Measurements from ENCODE around the gene MYO18B. TPM values are rescaled to one million over a fixed set of nuclear protein-coding genes. Genes with fewer than 3 reads are reported as not detected.

Gene MYO18B
- total RNA-seq, 1 experiment from 2014 or later, result not detected

- no peak for DNase-seq
- H3K4me3 ChIP-seq (ENCODE audit: low read length), result no peak overlapping the region
- H3K4me2 ChIP-seq (ENCODE audit: low read length), result no peak overlapping the region
- H3K27me3 ChIP-seq (ENCODE audit: low read length), result no peaks in the 10 kb centered on the region
- BruUV-seq (replicated peaks), result no TSS peak
- no peak for ATAC-seq
- ChIA-PET CTCF (interaction anchor here (0.7 kb wide), 1 partner anchor 485 kb away, joined by 4 read pairs; no protein-coding TSS in a partner anchor), POLR2A (ENCODE audit: unreplicated experiment) (no interaction called here)
- intact Hi-C loops (cut with micrococcal nuclease), result no loop called here
- H3K27ac ChIP-seq (ENCODE audit: low read length), result no peak overlapping the region
- H3K4me1 ChIP-seq (ENCODE audit: insufficient read depth, low read length), result no peaks in the 10 kb centered on the region
- no peaks in the 10 kb centered on the region for H4K20me1 ChIP-seq (ENCODE audit: low read length)
- no peaks in the 10 kb centered on the region for H3K9me3 ChIP-seq (ENCODE audit: low read length)
- H3K79me2 ChIP-seq (ENCODE audit: low read length), result no peaks in the 10 kb centered on the region
- TF ChIP-seq EZH2 (IDR thresholded peaks at IDR 0.05; ENCODE audit: low read length, unreplicated experiment), result no peak
- no peak for TF ChIP-seq EZH2phosphoT487 (IDR thresholded peaks at IDR 0.05; ENCODE audit: borderline replicate concordance, low read length)
- TF ChIP-seq, protein P1, sequence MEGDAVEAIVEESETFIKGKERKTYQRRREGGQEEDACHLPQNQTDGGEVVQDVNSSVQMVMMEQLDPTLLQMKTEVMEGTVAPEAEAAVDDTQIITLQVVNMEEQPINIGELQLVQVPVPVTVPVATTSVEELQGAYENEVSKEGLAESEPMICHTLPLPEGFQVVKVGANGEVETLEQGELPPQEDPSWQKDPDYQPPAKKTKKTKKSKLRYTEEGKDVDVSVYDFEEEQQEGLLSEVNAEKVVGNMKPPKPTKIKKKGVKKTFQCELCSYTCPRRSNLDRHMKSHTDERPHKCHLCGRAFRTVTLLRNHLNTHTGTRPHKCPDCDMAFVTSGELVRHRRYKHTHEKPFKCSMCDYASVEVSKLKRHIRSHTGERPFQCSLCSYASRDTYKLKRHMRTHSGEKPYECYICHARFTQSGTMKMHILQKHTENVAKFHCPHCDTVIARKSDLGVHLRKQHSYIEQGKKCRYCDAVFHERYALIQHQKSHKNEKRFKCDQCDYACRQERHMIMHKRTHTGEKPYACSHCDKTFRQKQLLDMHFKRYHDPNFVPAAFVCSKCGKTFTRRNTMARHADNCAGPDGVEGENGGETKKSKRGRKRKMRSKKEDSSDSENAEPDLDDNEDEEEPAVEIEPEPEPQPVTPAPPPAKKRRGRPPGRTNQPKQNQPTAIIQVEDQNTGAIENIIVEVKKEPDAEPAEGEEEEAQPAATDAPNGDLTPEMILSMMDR (conservative IDR thresholded peaks at IDR 0.05; ENCODE audit: low read depth, low read length), result no peak
- H2AFZ ChIP-seq (ENCODE audit: low read length), result no peak overlapping the region
- no peak overlapping the region for H3K9ac ChIP-seq (ENCODE audit: low read length)
- H3K9me2 ChIP-seq (replicated peaks; ENCODE audit: low read length), result no peaks in the 10 kb centered on the region
- no peaks in the 10 kb centered on the region for H3K36me3 ChIP-seq (ENCODE audit: low read depth, low read length)
- no peaks in the 10 kb centered on the region for H3F3A ChIP-seq (ENCODE audit: low read length, unreplicated experiment)
Observed at GRCh38 chr22:25878933-25879332, 136.9 kb downstream of the MYO18B start.

- H3K9me3 ChIP-seq (ENCODE audit: low read length), result no peaks in the 10 kb centered on the region
- no peak overlapping the region for H3K27ac ChIP-seq (ENCODE audit: low read length)
- H3K36me3 ChIP-seq (ENCODE audit: low read depth, low read length), result no peaks in the 10 kb centered on the region
- H3K4me1 ChIP-seq (ENCODE audit: insufficient read depth, low read length), result no peaks in the 10 kb centered on the region
- no peak overlapping the region for H3K9ac ChIP-seq (ENCODE audit: low read length)
- no peak overlapping the region for H3K4me2 ChIP-seq (ENCODE audit: low read length)
- ATAC-seq, result no peak
- intact Hi-C loops (cut with micrococcal nuclease), result no loop called here
- ChIA-PET CTCF (no interaction called here), POLR2A (ENCODE audit: unreplicated experiment) (no interaction called here)
- H3K79me2 ChIP-seq (ENCODE audit: low read length), result no peaks in the 10 kb centered on the region
- TF ChIP-seq, protein P1 (conservative IDR thresholded peaks at IDR 0.05; ENCODE audit: low read depth, low read length), result no peak
- no peak for TF ChIP-seq EZH2 (IDR thresholded peaks at IDR 0.05; ENCODE audit: low read length, unreplicated experiment)
- no peak for TF ChIP-seq EZH2phosphoT487 (IDR thresholded peaks at IDR 0.05; ENCODE audit: borderline replicate concordance, low read length)
- no peaks in the 10 kb centered on the region for H4K20me1 ChIP-seq (ENCODE audit: low read length)
- no peaks in the 10 kb centered on the region for H3K9me2 ChIP-seq (replicated peaks; ENCODE audit: low read length)
- no peak overlapping the region for H2AFZ ChIP-seq (ENCODE audit: low read length)
- H3F3A ChIP-seq (ENCODE audit: low read length, unreplicated experiment), result no peaks in the 10 kb centered on the region
- no peak for DNase-seq
- H3K4me3 ChIP-seq (ENCODE audit: low read length), result no peak overlapping the region
- BruUV-seq (replicated peaks), result no TSS peak
- H3K27me3 ChIP-seq (ENCODE audit: low read length), result no peaks in the 10 kb centered on the region
Observed at GRCh38 chr22:25880524-25880923, 138.5 kb downstream of the MYO18B start.

DNA sequence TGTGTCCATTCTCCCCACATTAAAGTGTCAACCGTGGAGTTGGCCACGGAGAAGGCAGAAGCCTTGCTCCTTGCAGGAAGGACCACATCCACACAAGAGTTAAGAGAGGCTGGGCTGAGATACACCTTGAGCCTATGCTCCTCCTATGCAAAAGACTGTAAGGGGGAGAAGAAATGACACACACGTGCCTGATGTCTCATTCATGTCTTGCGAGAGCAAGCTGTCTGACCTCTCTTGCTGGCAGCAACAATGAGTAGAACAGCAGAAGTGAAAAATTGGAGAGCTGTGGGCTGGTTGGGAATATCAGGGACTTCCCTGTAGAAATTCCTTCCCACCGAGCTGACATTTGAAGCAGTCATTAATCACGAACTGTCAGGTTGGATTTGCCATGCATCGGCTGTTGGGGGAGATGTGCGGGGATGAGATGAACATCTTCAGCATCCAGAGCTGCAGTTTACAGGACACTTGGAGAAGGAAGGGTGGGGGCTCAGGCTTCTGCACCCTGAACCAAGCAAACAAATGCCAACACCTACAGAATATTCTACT is 139.3 kb downstream of the MYO18B start:
- TF ChIP-seq EZH2phosphoT487 (IDR thresholded peaks at IDR 0.05; ENCODE audit: borderline replicate concordance, low read length) (no peak), EZH2 (IDR thresholded peaks at IDR 0.05; ENCODE audit: low read length, unreplicated experiment) (no peak)
- TF ChIP-seq, protein P1 (conservative IDR thresholded peaks at IDR 0.05; ENCODE audit: low read depth, low read length), result no peak
- Histone ChIP-seq H4K20me1 (ENCODE audit: low read length) (no peaks in the 10 kb centered on the region), H3K4me3 (ENCODE audit: low read length) (no peak overlapping the region), H3K4me2 (ENCODE audit: low read length) (no peak overlapping the region), H3K9me3 (ENCODE audit: low read length) (no peaks in the 10 kb centered on the region), H3K79me2 (ENCODE audit: low read length) (no peaks in the 10 kb centered on the region), H3F3A (ENCODE audit: low read length, unreplicated experiment) (no peaks in the 10 kb centered on the region), H3K36me3 (ENCODE audit: low read depth, low read length) (no peaks in the 10 kb centered on the region), H3K9me2 (replicated peaks; ENCODE audit: low read length) (no peaks in the 10 kb centered on the region), H2AFZ (ENCODE audit: low read length) (no peak overlapping the region), H3K27me3 (ENCODE audit: low read length) (no peaks in the 10 kb centered on the region), H3K27ac (ENCODE audit: low read length) (no peak overlapping the region), H3K4me1 (ENCODE audit: insufficient read depth, low read length) (no peaks in the 10 kb centered on the region), H3K9ac (ENCODE audit: low read length) (no peak overlapping the region)
- CTCF ChIA-PET, result no interaction called here
- intact Hi-C loops (cut with micrococcal nuclease), result no loop called here
- ATAC-seq (no peak), DNase-seq (no peak)
- POLR2A ChIA-PET (ENCODE audit: unreplicated experiment), result no interaction called here
- BruUV-seq (replicated peaks), result no TSS peak

Measured in PC-3 (cell line).